NB4 (cell line): ENCODE data around the gene PCDHA5.
A peak's percentile ranks its signal among the peaks of the same experiment; 100 is the strongest.
"Not testable (repeated sequence)": the region's sequence is repeated elsewhere in the genome, so short reads cannot be mapped to it uniquely, and the experiment has no call there.

ENCODE experiments used
- DNase-seq: peaks from one replicate; pipeline ENCODE4 v3.0.0; 2010; ENCODE audit warnings: low read depth
- H3K4me3 ChIP-seq: one replicate; pipeline ENCODE4 v1.5.1; 2011; ENCODE audit warnings: mild to moderate bottlenecking, low read depth, low read length, moderate library complexity
- CTCF ChIP-seq: IDR thresholded peaks from one replicate; pipeline ENCODE4 v1.5.1; 2012; ENCODE audit warnings: low read depth, low read length
- MAX ChIP-seq: IDR thresholded peaks from 2 replicates; pipeline ENCODE4 v1.6.1; 2011; ENCODE audit warnings: low read depth, low read length
- MYC ChIP-seq: IDR thresholded peaks from 2 replicates; pipeline ENCODE4 v1.6.1; 2011; ENCODE audit warnings: low read depth, low read length
- POLR2A ChIP-seq: IDR thresholded peaks from 2 replicates; pipeline ENCODE4 v1.6.1; 2011; ENCODE audit warnings: mild to moderate bottlenecking; ENCODE audit not compliant: insufficient read length; ENCODE audit errors: extremely low read depth

PCDHA5 gene

GRCh38 chr5:140802781-140803271 lies 18.6 kb upstream of the PCDHA5 start:
- DNase-seq: no peak
- TF ChIP-seq MAX (no peak), CTCF (no peak), POLR2A (no peak), MYC (no peak)

GRCh38 chr5:140806834-140807775 lies 14.3 kb upstream of the PCDHA5 start, which contains the start of gene PCDHA4:
Gene PCDHA4, plus strand, starts transcription at chr5:140807068.
- DNase-seq: peak; percentile 31
- TF ChIP-seq MYC: no peak
- no peak for TF ChIP-seq POLR2A
- peak; percentile 49 for TF ChIP-seq CTCF
- no peak for TF ChIP-seq MAX
- no peak within 1 kb of the TSS for H3K4me3 ChIP-seq

More at GRCh38 chr5:140802781-140803271, 18.6 kb upstream of the PCDHA5 start:
- H3K4me3 ChIP-seq: no peak overlapping the region

DNA sequence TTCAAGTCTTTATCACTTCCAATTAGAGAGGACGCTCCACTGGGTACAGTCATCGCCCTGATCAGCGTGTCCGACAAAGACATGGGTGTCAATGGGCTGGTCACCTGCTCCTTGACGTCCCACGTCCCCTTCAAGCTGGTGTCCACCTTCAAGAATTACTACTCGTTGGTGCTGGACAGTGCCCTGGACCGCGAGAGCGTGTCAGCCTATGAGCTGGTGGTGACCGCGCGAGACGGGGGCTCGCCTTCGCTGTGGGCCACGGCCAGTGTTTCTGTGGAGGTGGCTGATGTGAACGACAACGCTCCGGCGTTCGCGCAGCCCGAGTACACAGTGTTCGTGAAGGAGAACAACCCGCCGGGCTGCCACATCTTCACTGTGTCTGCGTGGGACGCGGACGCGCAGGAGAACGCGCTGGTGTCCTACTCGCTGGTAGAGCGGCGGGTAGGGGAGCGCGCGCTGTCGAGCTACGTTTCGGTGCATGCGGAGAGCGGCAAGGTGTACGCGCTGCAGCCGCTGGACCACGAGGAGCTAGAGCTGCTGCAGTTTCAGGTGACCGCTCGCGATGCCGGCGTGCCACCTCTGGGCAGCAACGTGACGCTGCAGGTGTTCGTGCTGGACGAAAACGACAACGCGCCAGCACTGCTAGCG lies 13.0 kb upstream of the PCDHA5 start:
- not testable (repeated sequence) for H3K4me3 ChIP-seq, DNase-seq

- TF ChIP-seq MYC: no peak
- TF ChIP-seq CTCF: no peak
- no peak for TF ChIP-seq MAX
- TF ChIP-seq POLR2A: no peak
- no peak overlapping the region for H3K4me3 ChIP-seq
- DNase-seq: no peak
These were observed 12.5 kb upstream of the PCDHA5 start for GRCh38 chr5:140808889-140809291.

DNA sequence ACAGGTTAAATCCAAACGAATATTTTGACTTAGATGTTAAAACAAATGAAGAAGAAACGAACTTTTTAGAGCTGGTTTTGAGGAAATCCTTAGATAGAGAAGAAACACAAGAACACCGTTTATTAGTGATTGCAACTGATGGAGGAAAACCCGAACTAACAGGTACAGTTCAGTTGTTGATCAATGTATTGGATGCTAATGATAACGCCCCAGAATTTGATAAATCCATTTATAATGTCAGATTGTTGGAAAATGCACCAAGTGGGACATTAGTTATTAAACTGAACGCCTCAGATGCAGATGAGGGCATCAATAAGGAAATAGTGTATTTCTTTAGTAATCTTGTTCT lies 842 bp downstream of the PCDHA5 start:
- H3K4me3 ChIP-seq: no peak overlapping the region
- no peak for TF ChIP-seq POLR2A
- no peak for TF ChIP-seq MAX
- TF ChIP-seq CTCF: no peak
- no peak for TF ChIP-seq MYC
- no peak for DNase-seq

DNA sequence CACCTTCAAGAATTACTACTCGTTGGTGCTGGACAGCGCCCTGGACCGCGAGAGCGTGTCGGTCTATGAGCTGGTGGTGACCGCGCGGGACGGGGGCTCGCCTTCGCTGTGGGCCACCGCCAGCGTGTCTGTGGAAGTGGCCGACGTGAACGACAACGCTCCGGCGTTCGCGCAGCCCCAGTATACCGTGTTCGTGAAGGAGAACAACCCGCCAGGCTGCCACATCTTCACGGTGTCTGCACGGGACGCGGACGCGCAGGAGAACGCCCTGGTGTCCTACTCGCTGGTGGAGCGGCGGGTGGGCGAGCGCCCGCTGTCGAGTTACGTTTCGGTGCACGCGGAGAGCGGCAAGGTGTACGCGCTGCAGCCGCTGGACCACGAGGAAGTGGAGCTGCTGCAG lies 1.6 kb downstream of the PCDHA5 start:
- not testable (repeated sequence) for H3K4me3 ChIP-seq

DNA sequence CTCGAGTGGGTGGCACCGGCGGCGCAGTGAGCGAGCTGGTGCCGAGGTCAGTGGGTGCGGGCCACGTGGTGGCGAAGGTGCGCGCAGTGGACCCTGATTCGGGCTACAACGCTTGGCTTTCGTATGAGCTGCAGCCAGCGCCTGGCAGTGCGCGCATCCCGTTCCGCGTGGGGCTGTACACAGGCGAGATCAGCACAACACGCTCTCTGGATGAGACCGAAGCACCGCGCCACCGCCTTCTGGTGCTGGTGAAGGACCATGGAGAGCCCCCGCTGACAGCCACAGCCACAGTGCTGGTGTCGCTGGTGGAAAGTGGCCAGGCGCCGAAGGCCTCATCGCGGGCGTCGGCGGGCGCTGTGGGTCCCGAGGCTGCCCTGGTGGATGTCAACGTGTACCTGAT lies 2.1 kb downstream of the PCDHA5 start:
- no peak for DNase-seq
- no peak for TF ChIP-seq MYC
- TF ChIP-seq POLR2A: no peak
- TF ChIP-seq MAX: no peak
- TF ChIP-seq CTCF: no peak
- H3K4me3 ChIP-seq: no peak overlapping the region

More for the DNA sequence above, 1.6 kb downstream of the PCDHA5 start:
- DNase-seq: not testable (repeated sequence)
